Stimulated activated CD8-positive, alpha-beta memory T cell treated with anti-CD3 and anti-CD28 coated beads, Interleukin-2, amount 100 ng/mL, for 1 hour (primary cell): ENCODE results near the gene C1QL2.

Source experiments
- DNase-seq, 2 donors: peaks; one replicate each; pipeline ENCODE4 v3.0.0-alpha.2; 2020; ENCODE audit warnings: low read depth in 2 of 2

C1QL2 gene

GRCh38 chr2:119106301-119106897, 52.2 kb downstream of the C1QL2 start:
- no peak for DNase-seq
